Kidney (tissue), 14 donors: Measurements from ENCODE around the gene CCDC34. TPM values are rescaled to one million over a fixed set of nuclear protein-coding genes. Genes with fewer than 3 reads are reported as not detected.

Experiments used
- DNase-seq, 5 donors: peaks; one replicate each; pipeline ENCODE4 v3.0.0-alpha.2; 2013 to 2020
- FAIRE-seq: peaks from 2 replicates; lab custom pipeline; 2012; peaks lifted over from hg19 to GRCh38; lab: Jason Lieb, UNC
- H3K27ac ChIP-seq, 2 donors: one replicate each; pipeline ENCODE4 v1.7.0; 2013; ENCODE audit warnings: low read depth in 2 of 2, low read length in 2 of 2, inconsistent platforms in 1 of 2
- H3K27me3 ChIP-seq: one replicate; pipeline ENCODE4 v1.7.1; 2013; ENCODE audit warnings: low read length, inconsistent platforms; ENCODE audit not compliant: control insufficient read depth, insufficient read depth
- H3K36me3 ChIP-seq, 3 donors: one replicate each; pipeline versions ENCODE4 v1.7.0 to v1.7.1; 2013; ENCODE audit warnings: low read length in 3 of 3, control low read depth in 1 of 3, inconsistent platforms in 1 of 3; ENCODE audit not compliant: insufficient read depth in 3 of 3, control insufficient read depth in 2 of 3
- H3K4me1 ChIP-seq, 3 donors: one replicate each; pipeline versions ENCODE4 v1.7.0 to v1.7.1; 2013; ENCODE audit warnings: low read length in 3 of 3, inconsistent platforms in 1 of 3, low read depth in 1 of 3; ENCODE audit not compliant: control insufficient read depth in 2 of 3, insufficient read depth in 2 of 3
- H3K4me3 ChIP-seq, 3 donors: one replicate each; pipeline versions ENCODE4 v1.7.0 to v1.8.1; 2013; ENCODE audit warnings: low read length in 3 of 3, control low read depth in 1 of 3, inconsistent platforms in 1 of 3
- H3K9ac ChIP-seq, 3 donors: one replicate each; pipeline versions ENCODE4 v1.7.0 to v1.7.1; 2013; ENCODE audit warnings: low read length in 3 of 3, control low read depth in 1 of 3, inconsistent platforms in 1 of 3
- H3K9me3 ChIP-seq, 3 donors: one replicate each; pipeline versions ENCODE4 v1.7.0 to v1.7.1; 2013; ENCODE audit warnings: low read length in 3 of 3, control low read depth in 1 of 3, inconsistent platforms in 1 of 3; ENCODE audit not compliant: control insufficient read depth in 2 of 3, insufficient read depth in 1 of 3
- CTCF ChIP-seq: IDR thresholded peaks from 3 replicates; pipeline ENCODE4 v1.5.1; 2012; ENCODE audit warnings: mild to moderate bottlenecking, moderate library complexity, borderline replicate concordance; ENCODE audit not compliant: insufficient read depth; ENCODE audit errors: extremely low read depth
- intact Hi-C: fragments of 100-400 bp; cut with DNase I; formaldehyde crosslinking; loops from one replicate; pipeline ENCODE4 v1.11.1; 2022
- polyA plus RNA-seq: library from polyadenylated mRNA; stranded (reverse); fragments of 350-450 nt; fragmentation: Illumina TruSeq; extraction: RNeasy Lipid Tissue Mini Kit (QIAGEN cat#74804); gene quantifications from one replicate; pipeline ENCODE4 v1.2.3, GENCODE V29; 2014; ENCODE audit warnings: low read depth, low replicate concordance; ENCODE audit not compliant: insufficient read depth
- total RNA-seq: library from RNA; stranded (reverse); fragmentation: NEBNext Ultra II Directional; extraction: Animal tissue kit (Norgen Biotek cat#: 25700); gene quantifications from one replicate; pipeline ENCODE4 v1.2.1, GENCODE V29; 2021
- donor health status: control.
- donor health status: control.
- donor health status: control.
- donor health status: control.
- donor health status: control.
- donor health status: DM: yes; HTN: yes; CAD: no.
- donor health status: Normal renal cell carcinoma (clear cell type).

The CCDC34 gene
- total and polyA plus RNA-seq, 2 donors from 2014 or later = 5.4 to 6.0 TPM

- FAIRE-seq (no peak), DNase-seq (no peak)
- Histone ChIP-seq H3K9me3 (no peaks in the 10 kb centered on the region), H3K36me3 (peaks cover 2 to 20% (median 5%) of the 10 kb centered on the region in 3 donors), H3K27me3 (no peaks in the 10 kb centered on the region), H3K27ac (no peak overlapping the region), H3K9ac (no peak overlapping the region), H3K4me1 (peaks cover 0 to 19% (median 3%) of the 10 kb centered on the region in 3 donors), H3K4me3 (no peak overlapping the region)
- no peak for TF ChIP-seq CTCF
- intact Hi-C loops = no loop called here
Observed at GRCh38 chr11:27385245-27385644, 22.2 kb upstream of the CCDC34 start.

GRCh38 chr11:27384227-27384626 is 21.2 kb upstream of the CCDC34 start:
- Histone ChIP-seq H3K9me3 (no peaks in the 10 kb centered on the region), H3K4me3 (no peak overlapping the region), H3K4me1 (peaks cover 0 to 9% (median 3%) of the 10 kb centered on the region in 3 donors), H3K27ac (no peak overlapping the region), H3K27me3 (no peaks in the 10 kb centered on the region), H3K9ac (no peak overlapping the region), H3K36me3 (peaks cover 2 to 29% (median 11%) of the 10 kb centered on the region in 3 donors)
- intact Hi-C loops = no loop called here
- no peak for DNase-seq
- TF ChIP-seq CTCF = no peak
- FAIRE-seq = no peak

GRCh38 chr11:27383645-27384044 is 20.6 kb upstream of the CCDC34 start:
- Histone ChIP-seq H3K9me3 (no peaks in the 10 kb centered on the region), H3K36me3 (peaks cover 2 to 31% (median 15%) of the 10 kb centered on the region in 3 donors), H3K4me1 (peaks cover 0 to 3% (median 3%) of the 10 kb centered on the region in 3 donors), H3K27me3 (no peaks in the 10 kb centered on the region), H3K27ac (no peak overlapping the region), H3K9ac (no peak overlapping the region), H3K4me3 (no peak overlapping the region)
- no peak for DNase-seq
- FAIRE-seq = no peak
- intact Hi-C loops = no loop called here
- no peak for TF ChIP-seq CTCF

GRCh38 chr11:27381238-27381666 is 18.2 kb upstream of the CCDC34 start:
- no peak for DNase-seq

More at GRCh38 chr11:27381238-27381666, 18.2 kb upstream of the CCDC34 start:
- Histone ChIP-seq H3K4me3 (no peak overlapping the region), H3K4me1 (peaks cover 0 to 3% (median 0%) of the 10 kb centered on the region in 3 donors), H3K27me3 (no peaks in the 10 kb centered on the region), H3K9ac (no peak overlapping the region), H3K9me3 (no peaks in the 10 kb centered on the region), H3K36me3 (peaks cover 2 to 35% (median 20%) of the 10 kb centered on the region in 3 donors), H3K27ac (peak overlapping the region; percentile 5 to 33)
- intact Hi-C loops = no loop called here
- no peak for FAIRE-seq
- no peak for TF ChIP-seq CTCF
